Measurements from ENCODE around the gene WWOX. TPM values are rescaled to one million over a fixed set of nuclear protein-coding genes. Genes with fewer than 3 reads are reported as not detected.

WWOX gene
- total and polyA plus RNA-seq, 2 of the 13 experiments (the other 11 are each of a cell fraction or from before 2014, with no cell fraction given), result 9.1 to 37.4 TPM

GRCh38 chr16:78473031-78473699 is 373.7 kb downstream of the WWOX start:
- Histone ChIP-seq H3K79me2 (ENCODE audit: insufficient read depth, low read length) (no peaks in the 10 kb centered on the region), H3K4me2 (ENCODE audit: low read depth, low read length) (peak overlapping the region; percentile 13), H3K27me3 (ENCODE audit: control insufficient read depth in 1 of 2, insufficient read depth in 2 of 2, low read length in 2 of 2) (no peaks in the 10 kb centered on the region), H3K4me3 (replicated peaks in 1 of 3; ENCODE audit: insufficient read depth in 1 of 3, low read depth in 2 of 3, low read length in 3 of 3) (no peak overlapping the region), H3K27ac (ENCODE audit: extremely low read length, insufficient read depth, low read length) (peak overlapping the region; percentile 9), H3K36me3 (replicated peaks in 1 of 2; ENCODE audit: control insufficient read depth in 1 of 2, insufficient read depth in 2 of 2, low read length in 2 of 2) (no peaks in the 10 kb centered on the region), H3K4me1 (ENCODE audit: insufficient read depth, low read length) (peaks cover 15% of the 10 kb centered on the region), H4K20me1 (ENCODE audit: insufficient read depth, low read length) (no peaks in the 10 kb centered on the region), H3K9ac (ENCODE audit: insufficient read depth, low read depth, low read length) (no peak overlapping the region), H3K9me3 (ENCODE audit: low read length) (no peaks in the 10 kb centered on the region), H2AFZ (ENCODE audit: low read length) (peak overlapping the region; percentile 1)
- no TSS peak for BruUV-seq (replicated peaks)
- FAIRE-seq (peak; percentile 48), DNase-seq (ENCODE audit: low spot score) (peak; percentile 48), ATAC-seq (peak; percentile 62)
- intact Hi-C loops (cut with micrococcal nuclease; ENCODE audit: unreplicated experiment), result no loop called here
- ChIA-PET POLR2A (no interaction called here), CTCF (ENCODE audit: low intra/inter-chr PET ratio, low total read pairs) (no interaction called here)
- in situ Hi-C loops (cut with HindIII; ENCODE audit: extremely low pct_ligation_motif_present, low pct_unique_long_range_greater_than_20kb), result no loop called here
- 44% methylated on average over 11 of the region's 11 CpGs for WGBS (ENCODE audit: low lambda C conversion rate)
- TF ChIP-seq RXRA (CRISPR knock-in tag; IDR thresholded peaks at IDR 0.05), result 0 out of 2 replicates have a peak, but pooled peaks have one; percentile 24
- no peak for TF ChIP-seq RERE (CRISPR knock-in tag; IDR thresholded peaks at IDR 0.05; ENCODE audit: low read depth)
- peak; percentile 24; the same call in 1 of the 2 replicates for TF ChIP-seq ZNF501 (CRISPR knock-in tag; IDR thresholded peaks at IDR 0.05)
- peak; percentile 16; the same call in 1 of the 2 replicates for TF ChIP-seq RARA (CRISPR knock-in tag; IDR thresholded peaks at IDR 0.05)
- no peak for TF ChIP-seq HMGXB4 (CRISPR knock-in tag; IDR thresholded peaks at IDR 0.05; ENCODE audit: borderline replicate concordance in 1 of 2, low read depth in 1 of 2)
- no peak for TF ChIP-seq NFRKB (IDR thresholded peaks at IDR 0.05)
- TF ChIP-seq ZNF687 (CRISPR knock-in tag; IDR thresholded peaks at IDR 0.05), result peak; percentile 42
- 0 out of 2 replicates have a peak, but pooled peaks have one; percentile 54 for TF ChIP-seq ZNF44 (CRISPR knock-in tag; IDR thresholded peaks at IDR 0.05)
- TF ChIP-seq CBX1 (IDR thresholded peaks at IDR 0.05; ENCODE audit: low read depth), result no peak
- TF ChIP-seq PHF20 (CRISPR knock-in tag; IDR thresholded peaks at IDR 0.05), result no peak
- TF ChIP-seq ZFP1 (CRISPR knock-in tag; IDR thresholded peaks at IDR 0.05), result no peak
- no peak for TF ChIP-seq PRPF4 (IDR thresholded peaks at IDR 0.05; ENCODE audit: low read depth, low read length, poor library complexity, severe bottlenecking)
- TF ChIP-seq CEBPG (CRISPR knock-in tag; IDR thresholded peaks at IDR 0.05), result 0 out of 2 replicates have a peak, but pooled peaks have one; percentile 5
- TF ChIP-seq HOXA5 (CRISPR knock-in tag; IDR thresholded peaks at IDR 0.05), result no peak
